NCI-H748 treated with DMSO at 0.1 percent for 48 hours (cell line): ENCODE data around the gene PLA2G5.
"Not testable (repeated sequence)": the region's sequence is repeated elsewhere in the genome, so short reads cannot be mapped to it uniquely, and the experiment has no call there.

Source experiments
- DNase-seq: peaks from one replicate; lab custom pipeline; 2025; lab: John Stamatoyannopoulos, UW

PLA2G5 gene

GRCh38 chr1:20119347-20119746 lies 49.4 kb downstream of the PLA2G5 start, which contains the start of gene PLA2G2D:
PLA2G2D (minus strand) TSS chr1:20119536; CDS start chr1:20119498, 38 bp downstream.
- DNase-seq, result no peak

- no peak for DNase-seq
Measured at GRCh38 chr1:20120796-20121195, 50.8 kb downstream of the PLA2G5 start.

GRCh38 chr1:20123722-20124455 lies 53.9 kb downstream of the PLA2G5 start:
- no peak for DNase-seq

GRCh38 chr1:20124456-20125057 lies 54.6 kb downstream of the PLA2G5 start:
- no peak for DNase-seq

- no peak for DNase-seq
Measured at GRCh38 chr1:20125100-20125499, 55.1 kb downstream of the PLA2G5 start.

GRCh38 chr1:20126041-20126805 lies 56.2 kb downstream of the PLA2G5 start:
- DNase-seq, result no peak

- DNase-seq, result no peak
Measured at GRCh38 chr1:20126806-20127440, 56.9 kb downstream of the PLA2G5 start.

GRCh38 chr1:20130518-20130917 lies 60.5 kb downstream of the PLA2G5 start:
- DNase-seq, result not testable (repeated sequence)

- DNase-seq, result no peak
Measured at GRCh38 chr1:20134995-20135394, 65.0 kb downstream of the PLA2G5 start.

GRCh38 chr1:20136249-20136648 lies 66.3 kb downstream of the PLA2G5 start:
- no peak for DNase-seq

- DNase-seq, result no peak
Measured at GRCh38 chr1:20137055-20137454, 67.1 kb downstream of the PLA2G5 start.

GRCh38 chr1:20137604-20138003 lies 67.6 kb downstream of the PLA2G5 start:
- no peak for DNase-seq

- DNase-seq, result no peak
Measured at GRCh38 chr1:20138346-20138745, 68.4 kb downstream of the PLA2G5 start.

- no peak for DNase-seq
Measured at GRCh38 chr1:20138961-20139550, 69.1 kb downstream of the PLA2G5 start, which contains the start of gene PLA2G2F. PLA2G2F (plus strand) TSS chr1:20139323; CDS start chr1:20139428, 105 bp downstream.

- DNase-seq, result no peak
Measured at GRCh38 chr1:20139776-20140612, 70.0 kb downstream of the PLA2G5 start.

GRCh38 chr1:20141001-20141400 lies 71.0 kb downstream of the PLA2G5 start:
- no peak for DNase-seq

GRCh38 chr1:20141466-20141865 lies 71.5 kb downstream of the PLA2G5 start:
- DNase-seq, result no peak
